Erythroblast (primary cell): Measurements from ENCODE around the gene BRD4.

Source experiments
- GATA1 ChIP-seq: IDR thresholded peaks from 2 replicates; pipeline ENCODE4 v1.6.1; 2011; ENCODE audit warnings: low read depth, mild to moderate bottlenecking, control low read depth, low read length, moderate library complexity
- POLR2A ChIP-seq: IDR thresholded peaks from 2 replicates; pipeline ENCODE4 v1.6.1; 2011; ENCODE audit warnings: mild to moderate bottlenecking, low read length

GRCh38 chr19:15294561-15294990, 37.8 kb downstream of the BRD4 start:
- TF ChIP-seq POLR2A (no peak), GATA1 (no peak)
